Panc1 (cell line): Measurements from ENCODE around the gene PGAM1. TPM values are rescaled to one million over a fixed set of nuclear protein-coding genes. Genes with fewer than 3 reads are reported as not detected.

ENCODE experiments used
- ATAC-seq: fragments of 200-7000 bp; cut with Tn5 transposase; 2 replicates; pipeline ENCODE4 v1.9.1; 2020; ENCODE audit warnings: mild to moderate bottlenecking, moderate library complexity
- BruUV-seq: library from RNA; stranded (reverse); fragments of 400-500 nt; replicated peaks from 2 replicates; lab custom pipeline; 2021; lab: Mats Ljungman, UMichigan
- CTCF ChIA-PET: fragments of 300-600 bp; sonication (Branson Sonifier 250); formaldehyde crosslinking; loops from one replicate; lab custom pipeline; 2022; ENCODE audit warnings: antibody characterized with exemption; lab: Charles Lee
- POLR2A ChIA-PET: fragments of 300-600 bp; sonication (Branson Sonifier 250); formaldehyde crosslinking; loops from one replicate; lab custom pipeline; 2022; ENCODE audit warnings: antibody characterized with exemption; lab: Charles Lee
- DNase-seq: peaks from one replicate; pipeline ENCODE4 v3.0.0-alpha.2; 2010; ENCODE audit warnings: low read depth, low spot score
- H3K27ac ChIP-seq: 2 replicates; pipeline ENCODE4 v1.5.1; 2011; ENCODE audit warnings: mild to moderate bottlenecking, low read length, inconsistent platforms
- H3K27me3 ChIP-seq: fragments of 200-500 bp; sonication (Bioruptor generic); 2 replicates; pipeline ENCODE4 v1.6.0; 2014; ENCODE audit warnings: low read length, inconsistent platforms; ENCODE audit not compliant: control insufficient read depth, insufficient read depth
- H3K36me3 ChIP-seq: fragments of 200-500 bp; sonication (Bioruptor generic); 2 replicates; pipeline ENCODE4 v1.5.1; 2014; ENCODE audit warnings: inconsistent platforms, mild to moderate bottlenecking, low read length, moderate library complexity; ENCODE audit not compliant: control insufficient read depth, insufficient read depth
- H3K4me1 ChIP-seq: 2 replicates; pipeline ENCODE4 v1.5.1; 2011; ENCODE audit warnings: inconsistent platforms, mild to moderate bottlenecking, low read length, moderate library complexity; ENCODE audit not compliant: control insufficient read depth, insufficient read depth
- H3K4me3 ChIP-seq, 2 experiments: 2 replicates each; pipeline ENCODE4 v1.5.1; 2011 to 2012; ENCODE audit warnings: low read depth in 2 of 2, low read length in 2 of 2, mild to moderate bottlenecking in 2 of 2, inconsistent platforms in 1 of 2, moderate library complexity in 1 of 2
- H3K9me3 ChIP-seq: fragments of 200-500 bp; sonication (Bioruptor generic); 2 replicates; pipeline ENCODE4 v1.5.1; 2014; ENCODE audit warnings: low read depth, mild to moderate bottlenecking, inconsistent platforms, low read length, moderate library complexity; ENCODE audit not compliant: control insufficient read depth, insufficient read depth
- POLR2AphosphoS5 ChIP-seq: IDR thresholded peaks from 2 replicates; pipeline ENCODE4 v1.6.1; 2012; ENCODE audit warnings: mild to moderate bottlenecking, low read depth, low read length, moderate library complexity
- REST ChIP-seq, 2 experiments: IDR thresholded peaks; 2 replicates each; pipeline ENCODE4 v1.6.1; 2011 to 2012; ENCODE audit warnings: low read depth in 2 of 2, control low read depth in 1 of 2, low read length in 1 of 2, mild to moderate bottlenecking in 1 of 2, moderate library complexity in 1 of 2; ENCODE audit not compliant: insufficient read depth in 1 of 2
- SIN3A ChIP-seq: IDR thresholded peaks from 2 replicates; pipeline ENCODE4 v1.6.1; 2012; ENCODE audit warnings: low read depth, mild to moderate bottlenecking, low read length, moderate library complexity, borderline replicate concordance; ENCODE audit not compliant: insufficient read depth
- TCF7L2 ChIP-seq: IDR thresholded peaks from 2 replicates; pipeline ENCODE4 v1.6.1; 2011; ENCODE audit warnings: mild to moderate bottlenecking, low read depth, low read length, inconsistent platforms
- in situ Hi-C: cut with HindIII; loops from 2 replicates; pipeline ENCODE4 v1.10.0; 2016; ENCODE audit warnings: low sequenced_read_pairs, low pct_unique_long_range_greater_than_20kb
- intact Hi-C: fragments of 100-400 bp; cut with micrococcal nuclease; formaldehyde crosslinking; loops from one replicate; pipeline ENCODE4 v1.10.0; 2022; ENCODE audit not compliant: unreplicated experiment
- total RNA-seq: library from RNA; stranded (reverse); gene quantifications from one replicate; pipeline ENCODE4 v1.2.1, GENCODE V29; 2021; ENCODE audit not compliant: unreplicated experiment
- TF ChIP-seq, protein P1 (sequence below): fragments of 450-650 bp; IDR thresholded peaks from 2 replicates; pipeline ENCODE4 v1.5.1; 2017; ENCODE audit warnings: mild to moderate bottlenecking

Gene PGAM1
- total RNA-seq, 1 experiment from 2014 or later: 726 TPM

GRCh38 chr10:97434055-97434454 lies 8.1 kb downstream of the PGAM1 start:
- H3K27me3 ChIP-seq: no peaks in the 10 kb centered on the region
- peak; percentile 68 for ATAC-seq
- ChIA-PET CTCF (interaction anchor here (0.6 to 1.1 kb wide), 2 partner anchors 28 to 201 kb away, joined by 6 to 7 read pairs; no protein-coding TSS in a partner anchor), POLR2A (interaction anchor here (0.6 kb wide), 1 partner anchor 11 kb away, joined by 3 read pairs; no protein-coding TSS in a partner anchor)
- no peak for DNase-seq
- peaks cover 29% of the 10 kb centered on the region for H3K36me3 ChIP-seq
- H3K4me3 ChIP-seq: no peak overlapping the region
- in situ Hi-C loops: no loop called here
- H3K4me1 ChIP-seq: no peaks in the 10 kb centered on the region
- TF ChIP-seq REST (IDR thresholded peaks at IDR 0.05; ENCODE audit: insufficient read depth in 1 of 2, low read depth in 2 of 2, low read length in 1 of 2): no peak
- BruUV-seq: no TSS peak
- intact Hi-C loops: no loop called here
- H3K9me3 ChIP-seq: no peaks in the 10 kb centered on the region
- no peak overlapping the region for H3K27ac ChIP-seq

DNA sequence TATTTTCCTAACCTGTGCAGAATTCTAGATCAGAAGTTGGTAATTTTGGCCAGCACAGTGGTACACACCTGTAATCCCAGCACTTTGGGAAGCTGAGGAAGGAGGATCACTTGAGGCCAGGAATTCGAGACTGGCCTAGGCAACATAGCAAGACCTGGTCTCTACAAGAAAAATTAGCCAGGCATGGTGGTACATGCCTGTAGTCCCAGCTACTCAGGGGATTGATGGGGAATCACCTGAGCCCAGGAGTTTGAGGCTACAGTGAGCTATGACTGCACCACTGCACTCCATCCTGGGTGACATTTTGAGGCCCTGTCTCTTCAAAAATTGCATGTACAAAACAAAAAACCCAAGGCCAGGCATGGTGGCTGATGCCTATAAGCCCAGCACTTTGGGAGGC lies 8.6 kb downstream of the PGAM1 start:
- in situ Hi-C loops: no loop called here
- intact Hi-C loops: no loop called here
- H3K27ac ChIP-seq: no peak overlapping the region
- CTCF ChIA-PET: interaction anchor here (1.1 kb wide), 1 partner anchor 28 kb away, joined by 7 read pairs; no protein-coding TSS in a partner anchor
- H3K36me3 ChIP-seq: peaks cover 24% of the 10 kb centered on the region
- TF ChIP-seq SIN3A (no peak), POLR2AphosphoS5 (no peak), TCF7L2 (no peak), REST (IDR thresholded peaks at IDR 0.05; ENCODE audit: insufficient read depth in 1 of 2, low read depth in 2 of 2, low read length in 1 of 2) (no peak)
- TF ChIP-seq, protein P1, sequence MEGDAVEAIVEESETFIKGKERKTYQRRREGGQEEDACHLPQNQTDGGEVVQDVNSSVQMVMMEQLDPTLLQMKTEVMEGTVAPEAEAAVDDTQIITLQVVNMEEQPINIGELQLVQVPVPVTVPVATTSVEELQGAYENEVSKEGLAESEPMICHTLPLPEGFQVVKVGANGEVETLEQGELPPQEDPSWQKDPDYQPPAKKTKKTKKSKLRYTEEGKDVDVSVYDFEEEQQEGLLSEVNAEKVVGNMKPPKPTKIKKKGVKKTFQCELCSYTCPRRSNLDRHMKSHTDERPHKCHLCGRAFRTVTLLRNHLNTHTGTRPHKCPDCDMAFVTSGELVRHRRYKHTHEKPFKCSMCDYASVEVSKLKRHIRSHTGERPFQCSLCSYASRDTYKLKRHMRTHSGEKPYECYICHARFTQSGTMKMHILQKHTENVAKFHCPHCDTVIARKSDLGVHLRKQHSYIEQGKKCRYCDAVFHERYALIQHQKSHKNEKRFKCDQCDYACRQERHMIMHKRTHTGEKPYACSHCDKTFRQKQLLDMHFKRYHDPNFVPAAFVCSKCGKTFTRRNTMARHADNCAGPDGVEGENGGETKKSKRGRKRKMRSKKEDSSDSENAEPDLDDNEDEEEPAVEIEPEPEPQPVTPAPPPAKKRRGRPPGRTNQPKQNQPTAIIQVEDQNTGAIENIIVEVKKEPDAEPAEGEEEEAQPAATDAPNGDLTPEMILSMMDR: no peak
- DNase-seq (no peak), ATAC-seq (peak; percentile 43)
- H3K4me1 ChIP-seq: no peaks in the 10 kb centered on the region
- H3K4me3 ChIP-seq: no peak overlapping the region
- POLR2A ChIA-PET: no interaction called here
- BruUV-seq: no TSS peak
- no peaks in the 10 kb centered on the region for H3K9me3 ChIP-seq
- no peaks in the 10 kb centered on the region for H3K27me3 ChIP-seq
